Upper lobe of left lung (tissue), 4 donors: ENCODE results near the gene SPTB.

ENCODE experiments used
- POLR2A ChIP-seq, 4 donors: fragments of 450-650 bp; IDR thresholded peaks; one replicate each; pipeline ENCODE4 v1.5.1; 2016 to 2017; ENCODE audit warnings: antibody characterized with exemption in 4 of 4, mild to moderate bottlenecking in 2 of 4
- POLR2AphosphoS5 ChIP-seq, 2 donors: sonication (generic); formaldehyde crosslinking; IDR thresholded peaks; one replicate each; pipeline ENCODE4 v1.5.1; 2017; ENCODE audit warnings: antibody characterized with exemption in 2 of 2
- TF ChIP-seq, protein P1 (sequence below), 6 experiments: fragments of 450-650 bp in 4 of 6; fragments of 200-600 bp in 2 of 6; sonication (generic) in 2 of 6; IDR thresholded peaks; one replicate each; pipeline ENCODE4 v1.5.1; 2016 to 2019; ENCODE audit warnings: antibody characterized with exemption in 6 of 6

DNA sequence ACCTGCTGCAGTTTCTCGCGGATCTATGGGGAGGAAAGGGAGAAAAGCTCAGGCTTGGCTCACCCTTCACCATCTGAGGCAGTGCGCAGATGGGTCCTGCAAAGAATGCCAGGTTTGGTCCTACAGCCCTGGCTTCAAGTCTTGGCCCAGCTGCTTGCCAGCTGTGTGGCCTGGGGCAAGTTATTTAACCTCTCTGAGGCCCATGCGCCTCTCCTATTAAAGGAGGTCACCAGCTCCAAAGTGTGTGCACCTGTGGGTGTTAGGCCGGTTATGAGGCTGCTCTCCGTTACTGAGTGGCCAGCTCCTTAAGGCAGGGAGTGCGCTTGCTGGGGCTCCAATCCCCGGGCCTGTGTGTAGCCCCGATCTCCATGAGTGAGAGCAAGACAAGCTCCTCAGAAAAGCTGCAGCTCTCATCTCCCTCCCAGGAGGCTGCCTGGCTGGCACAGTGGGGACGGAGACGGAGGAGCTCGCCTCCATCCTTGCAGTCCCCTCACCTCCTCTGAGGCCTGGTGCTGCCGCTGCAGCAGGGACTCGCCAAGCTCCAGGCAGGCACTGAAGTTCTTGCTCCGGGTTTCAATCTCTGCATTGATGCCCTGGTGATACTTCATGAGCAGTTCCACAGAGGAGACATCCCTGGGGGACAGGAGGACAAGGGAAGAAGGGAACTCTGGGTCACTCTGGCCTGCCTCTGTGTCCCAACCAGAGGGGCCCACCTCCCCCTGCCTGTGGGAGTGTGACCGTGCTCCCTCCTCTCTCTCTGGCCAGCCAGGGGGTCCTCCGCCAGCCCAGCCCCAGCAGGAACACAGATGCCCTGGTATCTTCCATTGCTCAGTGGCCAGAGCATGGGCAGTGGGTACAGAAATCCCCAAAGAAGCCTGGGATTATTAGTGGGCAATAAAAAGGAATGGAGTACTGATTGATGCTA is 110.3 kb downstream of the SPTB start:
- TF ChIP-seq, protein P1, sequence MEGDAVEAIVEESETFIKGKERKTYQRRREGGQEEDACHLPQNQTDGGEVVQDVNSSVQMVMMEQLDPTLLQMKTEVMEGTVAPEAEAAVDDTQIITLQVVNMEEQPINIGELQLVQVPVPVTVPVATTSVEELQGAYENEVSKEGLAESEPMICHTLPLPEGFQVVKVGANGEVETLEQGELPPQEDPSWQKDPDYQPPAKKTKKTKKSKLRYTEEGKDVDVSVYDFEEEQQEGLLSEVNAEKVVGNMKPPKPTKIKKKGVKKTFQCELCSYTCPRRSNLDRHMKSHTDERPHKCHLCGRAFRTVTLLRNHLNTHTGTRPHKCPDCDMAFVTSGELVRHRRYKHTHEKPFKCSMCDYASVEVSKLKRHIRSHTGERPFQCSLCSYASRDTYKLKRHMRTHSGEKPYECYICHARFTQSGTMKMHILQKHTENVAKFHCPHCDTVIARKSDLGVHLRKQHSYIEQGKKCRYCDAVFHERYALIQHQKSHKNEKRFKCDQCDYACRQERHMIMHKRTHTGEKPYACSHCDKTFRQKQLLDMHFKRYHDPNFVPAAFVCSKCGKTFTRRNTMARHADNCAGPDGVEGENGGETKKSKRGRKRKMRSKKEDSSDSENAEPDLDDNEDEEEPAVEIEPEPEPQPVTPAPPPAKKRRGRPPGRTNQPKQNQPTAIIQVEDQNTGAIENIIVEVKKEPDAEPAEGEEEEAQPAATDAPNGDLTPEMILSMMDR (IDR thresholded peaks at IDR 0.05), result no peak
- TF ChIP-seq POLR2A (IDR thresholded peaks at IDR 0.05) (no peak), POLR2AphosphoS5 (IDR thresholded peaks at IDR 0.05) (no peak)
